ENCODE measurements around the gene HLCS. TPM values are rescaled to one million over a fixed set of nuclear protein-coding genes. Genes with fewer than 3 reads are reported as not detected.

The HLCS gene
- total and polyA plus RNA-seq, 2 donors (not counting 3 experiments of a cell fraction or from before 2014, with no cell fraction given): 6.7 to 17.2 TPM

DNA sequence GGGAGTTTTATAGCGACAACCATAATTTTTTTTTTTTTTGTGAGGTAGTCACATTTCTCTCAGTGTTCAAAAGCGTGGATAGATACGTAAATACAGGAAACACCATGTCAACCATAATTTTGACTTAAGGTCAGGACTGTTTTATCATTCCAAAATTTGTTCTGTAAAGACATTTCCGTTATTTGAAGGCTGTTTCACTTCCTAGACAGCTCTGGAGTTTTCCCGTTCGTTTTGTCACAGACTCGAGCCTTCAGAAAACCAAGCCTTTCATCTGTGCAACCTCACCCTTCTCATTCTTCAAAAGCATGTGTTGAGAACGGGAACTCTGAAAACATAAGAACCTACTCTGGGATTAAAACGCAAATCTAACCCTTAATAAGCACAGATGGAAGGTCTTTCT lies 249.6 kb downstream of the HLCS start:
- Histone ChIP-seq H3K27ac (ENCODE audit: insufficient read depth, low read depth, low read length) (no peak overlapping the region), H3K4me2 (ENCODE audit: insufficient read depth, low read length) (no peak overlapping the region), H2AFZ (ENCODE audit: low read depth, low read length) (no peak overlapping the region), H3K9me1 (replicated peaks; ENCODE audit: control insufficient read depth, extremely low read depth, insufficient read depth, low read length) (no peaks in the 10 kb centered on the region), H3K9me3 (replicated peaks; ENCODE audit: control insufficient read depth, insufficient read depth, low read length) (no peaks in the 10 kb centered on the region), H3K4me1 (ENCODE audit: control insufficient read depth, extremely low read depth, insufficient read depth, low read length) (no peaks in the 10 kb centered on the region), H4K20me1 (replicated peaks; ENCODE audit: control insufficient read depth, extremely low read depth, insufficient read depth, low read length) (no peaks in the 10 kb centered on the region), H3K79me2 (ENCODE audit: control insufficient read depth, insufficient read depth, low read length) (no peaks in the 10 kb centered on the region), H3K36me3 (ENCODE audit: control insufficient read depth in 2 of 2, extremely low read depth in 1 of 2, insufficient read depth in 2 of 2, low read length in 2 of 2) (no peaks in the 10 kb centered on the region), H3K4me3 (replicated peaks in 1 of 3; ENCODE audit: insufficient read depth in 1 of 3, low read depth in 1 of 3, low read length in 3 of 3) (no peak overlapping the region), H3K27me3 (ENCODE audit: control insufficient read depth in 2 of 2, insufficient read depth in 2 of 2, low read length in 2 of 2) (peaks cover 49 to 65% of the 10 kb centered on the region in 2 experiments), H3K9ac (replicated peaks; ENCODE audit: extremely low read depth, insufficient read depth, low read length) (no peak overlapping the region)
- ChIA-PET POLR2A (interaction anchor here (0.7 kb wide), 1 partner anchor 46 kb away, joined by 3 read pairs; no protein-coding TSS in a partner anchor), CTCF (interaction anchor here (1.0 kb wide), 2 partner anchors 30 to 297 kb away, joined by 3 read pairs; no protein-coding TSS in a partner anchor)
- no peak for DNase-seq (ENCODE audit: low read depth, low spot score)
- no TSS peak for BruUV-seq (replicated peaks)
- dilution Hi-C loops (cut with MboI; ENCODE audit: extremely low pct_ligation_motif_present, low sequenced_read_pairs): no loop called here
- TF ChIP-seq GATA2 (IDR thresholded peaks at IDR 0.05; ENCODE audit: insufficient read depth, insufficient read length, low read depth, low read length) (no peak), JUN (IDR thresholded peaks at IDR 0.05; ENCODE audit: borderline replicate concordance, insufficient read depth, insufficient read length, low read depth) (no peak), POLR2AphosphoS5 (IDR thresholded peaks at IDR 0.05; ENCODE audit: insufficient read depth, low read depth, low read length) (no peak), EZH2 (IDR thresholded peaks at IDR 0.05; ENCODE audit: borderline replicate concordance, low read depth, low read length, severe bottlenecking) (no peak), MYC (IDR thresholded peaks at IDR 0.05; ENCODE audit: low read depth, low read length) (no peak), POLR2A (IDR thresholded peaks at IDR 0.05; ENCODE audit: low read depth, low read length) (no peak), FOS (IDR thresholded peaks at IDR 0.05; ENCODE audit: borderline replicate concordance, insufficient read depth, low read length) (no peak)
- TF ChIP-seq, protein P1, sequence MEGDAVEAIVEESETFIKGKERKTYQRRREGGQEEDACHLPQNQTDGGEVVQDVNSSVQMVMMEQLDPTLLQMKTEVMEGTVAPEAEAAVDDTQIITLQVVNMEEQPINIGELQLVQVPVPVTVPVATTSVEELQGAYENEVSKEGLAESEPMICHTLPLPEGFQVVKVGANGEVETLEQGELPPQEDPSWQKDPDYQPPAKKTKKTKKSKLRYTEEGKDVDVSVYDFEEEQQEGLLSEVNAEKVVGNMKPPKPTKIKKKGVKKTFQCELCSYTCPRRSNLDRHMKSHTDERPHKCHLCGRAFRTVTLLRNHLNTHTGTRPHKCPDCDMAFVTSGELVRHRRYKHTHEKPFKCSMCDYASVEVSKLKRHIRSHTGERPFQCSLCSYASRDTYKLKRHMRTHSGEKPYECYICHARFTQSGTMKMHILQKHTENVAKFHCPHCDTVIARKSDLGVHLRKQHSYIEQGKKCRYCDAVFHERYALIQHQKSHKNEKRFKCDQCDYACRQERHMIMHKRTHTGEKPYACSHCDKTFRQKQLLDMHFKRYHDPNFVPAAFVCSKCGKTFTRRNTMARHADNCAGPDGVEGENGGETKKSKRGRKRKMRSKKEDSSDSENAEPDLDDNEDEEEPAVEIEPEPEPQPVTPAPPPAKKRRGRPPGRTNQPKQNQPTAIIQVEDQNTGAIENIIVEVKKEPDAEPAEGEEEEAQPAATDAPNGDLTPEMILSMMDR (IDR thresholded peaks at IDR 0.05; ENCODE audit: extremely low read depth in 1 of 2, insufficient read depth in 1 of 2, low read depth in 1 of 2, low read length in 2 of 2): no peak
- TF ChIP-seq, protein P2, sequence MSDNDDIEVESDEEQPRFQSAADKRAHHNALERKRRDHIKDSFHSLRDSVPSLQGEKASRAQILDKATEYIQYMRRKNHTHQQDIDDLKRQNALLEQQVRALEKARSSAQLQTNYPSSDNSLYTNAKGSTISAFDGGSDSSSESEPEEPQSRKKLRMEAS (IDR thresholded peaks at IDR 0.05; ENCODE audit: insufficient read depth, insufficient read length): no peak
- no peak for FAIRE-seq
- intact Hi-C loops (cut with micrococcal nuclease): no loop called here

All from endothelial cell of umbilical vein (primary cell).